Colonic mucosa (tissue), 4 donors: ENCODE data around the gene ABCD2. TPM values are rescaled to one million over a fixed set of nuclear protein-coding genes. Genes with fewer than 3 reads are reported as not detected.

Experiments
- DNase-seq: peaks from one replicate; pipeline ENCODE4 v3.0.0-alpha.2; 2020
- H3K27ac ChIP-seq: fragments of 200-600 bp; one replicate; pipeline ENCODE4 v1.8.0; 2021
- H3K27me3 ChIP-seq: fragments of 200-600 bp; one replicate; pipeline ENCODE4 v1.8.0; 2021
- H3K36me3 ChIP-seq: fragments of 200-600 bp; one replicate; pipeline ENCODE4 v1.8.0; 2021
- H3K4me1 ChIP-seq: fragments of 200-600 bp; one replicate; pipeline ENCODE4 v1.8.0; 2021; ENCODE audit warnings: mild to moderate bottlenecking
- H3K4me3 ChIP-seq: fragments of 200-600 bp; one replicate; pipeline ENCODE4 v1.8.0; 2021
- H3K9ac ChIP-seq, 2 donors: one replicate each; pipeline ENCODE4 v1.7.0; 2013; ENCODE audit warnings: control low read depth in 2 of 2, low read depth in 2 of 2, low read length in 2 of 2
- H3K9me3 ChIP-seq: fragments of 200-600 bp; one replicate; pipeline ENCODE4 v1.8.0; 2021
- intact Hi-C: fragments of 100-400 bp; cut with DNase I; formaldehyde crosslinking; loops from one replicate; pipeline ENCODE4 v1.14.1; 2022
- total RNA-seq, 2 donors: library from RNA; stranded (reverse); fragmentation: NEBNext Ultra II Directional in 1 of 2; extraction: Animal tissue kit (Norgen Biotek cat#: 25700) in 1 of 2; gene quantifications; one replicate each; pipeline ENCODE4 v1.2.1, GENCODE V29; 2021
- TF ChIP-seq, protein P1 (sequence below): fragments of 200-600 bp; IDR thresholded peaks from one replicate; pipeline ENCODE4 v1.8.0; 2022; ENCODE audit warnings: antibody characterized with exemption, mild to moderate bottlenecking
- donor health status: healthy.
- donor health status: DM: no; HTN: no; CAD: no.
- donor health status: DM: no; HTN: no; CAD: no.

Gene ABCD2
- total RNA-seq, 2 donors from 2014 or later: 0.17 to 0.19 TPM

DNA sequence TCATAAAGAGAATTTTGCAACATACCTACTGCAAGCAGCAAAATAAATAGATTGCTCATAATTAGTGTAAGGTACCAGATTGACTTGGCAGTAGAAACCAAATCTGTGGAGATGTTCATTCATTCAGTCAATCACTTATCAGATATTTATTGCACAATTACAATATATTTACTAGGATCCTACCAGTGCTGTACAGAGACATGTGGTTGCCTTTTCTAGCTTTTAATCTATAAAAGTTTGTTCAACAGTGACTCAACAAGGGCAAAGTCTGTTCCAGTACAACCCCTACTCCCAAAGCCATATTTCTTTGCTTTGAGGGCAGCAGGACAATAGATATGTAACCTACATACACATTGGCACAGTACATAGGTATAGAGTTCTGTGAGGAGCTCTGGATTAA lies 27.3 kb downstream of the ABCD2 start:
- H3K36me3 ChIP-seq: no peaks in the 10 kb centered on the region
- no peaks in the 10 kb centered on the region for H3K9me3 ChIP-seq
- TF ChIP-seq, protein P1, sequence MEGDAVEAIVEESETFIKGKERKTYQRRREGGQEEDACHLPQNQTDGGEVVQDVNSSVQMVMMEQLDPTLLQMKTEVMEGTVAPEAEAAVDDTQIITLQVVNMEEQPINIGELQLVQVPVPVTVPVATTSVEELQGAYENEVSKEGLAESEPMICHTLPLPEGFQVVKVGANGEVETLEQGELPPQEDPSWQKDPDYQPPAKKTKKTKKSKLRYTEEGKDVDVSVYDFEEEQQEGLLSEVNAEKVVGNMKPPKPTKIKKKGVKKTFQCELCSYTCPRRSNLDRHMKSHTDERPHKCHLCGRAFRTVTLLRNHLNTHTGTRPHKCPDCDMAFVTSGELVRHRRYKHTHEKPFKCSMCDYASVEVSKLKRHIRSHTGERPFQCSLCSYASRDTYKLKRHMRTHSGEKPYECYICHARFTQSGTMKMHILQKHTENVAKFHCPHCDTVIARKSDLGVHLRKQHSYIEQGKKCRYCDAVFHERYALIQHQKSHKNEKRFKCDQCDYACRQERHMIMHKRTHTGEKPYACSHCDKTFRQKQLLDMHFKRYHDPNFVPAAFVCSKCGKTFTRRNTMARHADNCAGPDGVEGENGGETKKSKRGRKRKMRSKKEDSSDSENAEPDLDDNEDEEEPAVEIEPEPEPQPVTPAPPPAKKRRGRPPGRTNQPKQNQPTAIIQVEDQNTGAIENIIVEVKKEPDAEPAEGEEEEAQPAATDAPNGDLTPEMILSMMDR: no peak
- H3K27me3 ChIP-seq: no peaks in the 10 kb centered on the region
- no peak overlapping the region for H3K27ac ChIP-seq
- no peak overlapping the region for H3K9ac ChIP-seq
- intact Hi-C loops: no loop called here
- no peak overlapping the region for H3K4me3 ChIP-seq
- H3K4me1 ChIP-seq: no peaks in the 10 kb centered on the region
- DNase-seq: no peak

DNA sequence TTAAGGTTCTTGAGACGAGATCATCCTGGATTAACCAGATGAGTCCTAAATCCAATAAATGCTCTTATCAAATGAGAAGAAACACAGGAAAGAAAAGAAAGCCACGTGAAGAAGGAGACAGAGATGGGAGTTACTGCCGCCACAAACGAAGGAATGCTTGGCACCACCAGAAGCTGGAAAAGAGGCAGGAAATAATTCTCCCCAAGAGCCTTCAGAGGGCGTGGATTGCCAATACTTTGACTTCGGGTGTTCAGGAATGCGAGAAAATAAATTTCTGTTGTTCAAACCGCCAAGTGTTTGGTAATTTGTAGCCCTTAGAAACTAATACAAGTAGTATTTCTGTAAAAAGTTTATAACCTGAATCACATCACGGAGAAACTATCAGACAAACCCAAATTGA lies 31.3 kb downstream of the ABCD2 start:
- TF ChIP-seq, protein P1: no peak
- H3K4me1 ChIP-seq: no peaks in the 10 kb centered on the region
- H3K36me3 ChIP-seq: no peaks in the 10 kb centered on the region
- H3K27me3 ChIP-seq: no peaks in the 10 kb centered on the region
- H3K4me3 ChIP-seq: no peak overlapping the region
- no peak overlapping the region for H3K27ac ChIP-seq
- H3K9me3 ChIP-seq: no peaks in the 10 kb centered on the region
- H3K9ac ChIP-seq: no peak overlapping the region
- DNase-seq: no peak
- intact Hi-C loops: no loop called here

DNA sequence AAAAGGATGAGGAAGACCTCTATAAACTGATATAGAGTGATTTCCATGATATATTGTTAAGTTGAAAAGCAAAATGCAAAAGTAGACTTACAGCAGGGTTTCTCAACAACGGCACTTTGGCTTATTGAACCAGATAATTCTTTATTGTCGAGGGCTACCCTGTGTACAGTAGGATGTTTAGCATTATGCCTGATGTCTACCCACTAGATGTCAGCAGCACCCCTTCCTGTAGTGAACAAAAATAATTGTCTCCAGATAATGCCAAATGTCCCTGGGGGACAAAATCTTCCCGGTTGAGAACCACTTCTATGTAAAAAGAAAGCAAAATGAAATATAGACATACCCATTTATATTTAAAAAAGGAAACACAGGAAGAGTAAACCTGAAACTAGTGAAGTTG lies 32.4 kb downstream of the ABCD2 start:
- Histone ChIP-seq H3K9me3 (no peaks in the 10 kb centered on the region), H3K9ac (no peak overlapping the region), H3K36me3 (no peaks in the 10 kb centered on the region), H3K4me3 (no peak overlapping the region), H3K27me3 (no peaks in the 10 kb centered on the region), H3K27ac (no peak overlapping the region), H3K4me1 (no peaks in the 10 kb centered on the region)
- TF ChIP-seq, protein P1: no peak
- DNase-seq: no peak
- intact Hi-C loops: no loop called here

DNA sequence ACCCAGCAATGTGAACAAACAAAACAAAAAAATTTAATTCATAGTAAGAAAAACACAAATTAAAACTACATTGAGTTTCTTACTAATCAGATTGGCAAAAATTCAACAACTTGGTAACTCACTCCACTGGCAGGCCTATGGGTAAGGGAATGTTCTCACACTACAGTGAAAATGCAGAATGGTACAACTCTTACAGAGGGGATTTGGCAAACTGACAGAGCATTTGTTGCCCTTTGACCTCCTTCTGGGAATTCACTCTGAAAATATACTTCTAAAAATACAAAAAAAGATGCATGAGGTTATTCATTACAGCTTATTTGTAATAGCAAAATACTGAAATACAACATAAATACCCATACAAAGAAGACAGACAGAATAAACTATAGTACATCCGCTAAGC lies 32.8 kb downstream of the ABCD2 start:
- Histone ChIP-seq H3K4me3 (no peak overlapping the region), H3K36me3 (no peaks in the 10 kb centered on the region), H3K27me3 (no peaks in the 10 kb centered on the region), H3K9me3 (no peaks in the 10 kb centered on the region), H3K27ac (no peak overlapping the region), H3K9ac (no peak overlapping the region), H3K4me1 (no peaks in the 10 kb centered on the region)
- intact Hi-C loops: no loop called here
- no peak for DNase-seq
- TF ChIP-seq, protein P1: no peak

DNA sequence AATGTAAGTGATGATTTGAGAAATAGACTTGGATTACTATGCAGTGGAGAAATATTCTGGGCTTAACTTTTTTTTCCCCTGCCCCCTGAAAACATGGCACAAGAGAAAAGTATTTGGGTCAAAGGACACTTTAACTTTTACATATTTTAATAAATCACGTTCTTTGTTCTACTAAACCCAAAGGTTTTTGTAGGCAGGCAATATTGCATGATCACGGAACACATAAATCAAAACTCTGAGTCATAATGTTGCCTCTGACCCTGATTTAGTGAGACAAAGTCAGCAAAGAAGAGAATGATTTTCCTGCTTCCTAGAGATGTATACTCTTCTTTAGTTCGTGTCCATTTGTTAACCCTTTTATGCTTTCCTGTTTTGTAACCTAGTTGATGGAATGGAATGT lies 38.0 kb downstream of the ABCD2 start:
- Histone ChIP-seq H3K9ac (no peak overlapping the region), H3K27me3 (no peaks in the 10 kb centered on the region), H3K4me1 (no peaks in the 10 kb centered on the region), H3K9me3 (no peaks in the 10 kb centered on the region), H3K36me3 (no peaks in the 10 kb centered on the region), H3K4me3 (no peak overlapping the region), H3K27ac (no peak overlapping the region)
- TF ChIP-seq, protein P1: no peak
- no peak for DNase-seq
- intact Hi-C loops: no loop called here

DNA sequence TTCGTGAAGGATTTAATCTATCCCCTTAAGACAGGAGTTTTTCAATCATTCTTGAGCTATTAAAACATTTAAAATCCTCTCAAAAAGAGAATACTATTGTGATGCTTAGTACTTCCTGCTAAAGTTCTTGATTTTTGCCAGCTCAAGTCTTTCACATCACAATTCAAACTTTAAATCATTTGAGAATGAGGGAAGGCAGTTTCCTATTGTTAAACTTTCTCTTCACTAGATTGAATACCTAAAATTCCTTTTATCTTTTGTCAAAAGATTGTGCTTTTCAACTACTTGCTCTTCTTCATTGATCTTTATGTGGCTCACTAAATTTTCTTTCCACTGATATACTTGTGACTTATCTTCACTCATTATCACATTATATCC lies 44.1 kb downstream of the ABCD2 start:
- Histone ChIP-seq H3K9me3 (no peaks in the 10 kb centered on the region), H3K9ac (no peak overlapping the region), H3K4me1 (no peaks in the 10 kb centered on the region), H3K4me3 (no peak overlapping the region), H3K36me3 (no peaks in the 10 kb centered on the region), H3K27ac (no peak overlapping the region), H3K27me3 (no peaks in the 10 kb centered on the region)
- TF ChIP-seq, protein P1: no peak
- no peak for DNase-seq
- intact Hi-C loops: no loop called here
